Measurements from ENCODE around the gene ARHGAP27.

The ARHGAP27 gene

DNA sequence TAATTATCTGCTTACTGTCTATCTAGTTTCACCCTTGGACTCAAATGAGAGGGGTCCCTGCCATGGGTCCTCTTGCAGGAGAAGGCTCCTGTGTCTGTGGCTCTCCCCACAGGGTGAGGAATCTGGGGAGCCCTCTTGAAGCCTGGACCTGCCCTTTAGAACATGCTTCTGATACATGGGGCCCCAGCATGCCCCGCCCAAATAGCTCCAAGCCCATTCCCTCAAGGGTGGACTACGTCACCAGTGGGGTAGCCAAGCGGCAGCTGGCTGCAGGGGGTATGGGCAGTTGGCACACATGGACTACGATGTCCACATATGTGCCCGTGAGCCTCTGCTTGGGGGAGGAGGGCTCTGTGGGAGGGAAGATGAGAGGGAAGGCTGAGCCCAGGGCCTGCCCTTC is 39.3 kb downstream of the ARHGAP27 start:
- DNase-seq = no peak
- no peaks in the 10 kb centered on the region for H3K27me3 ChIP-seq (replicated peaks)
- TF ChIP-seq, protein P1, sequence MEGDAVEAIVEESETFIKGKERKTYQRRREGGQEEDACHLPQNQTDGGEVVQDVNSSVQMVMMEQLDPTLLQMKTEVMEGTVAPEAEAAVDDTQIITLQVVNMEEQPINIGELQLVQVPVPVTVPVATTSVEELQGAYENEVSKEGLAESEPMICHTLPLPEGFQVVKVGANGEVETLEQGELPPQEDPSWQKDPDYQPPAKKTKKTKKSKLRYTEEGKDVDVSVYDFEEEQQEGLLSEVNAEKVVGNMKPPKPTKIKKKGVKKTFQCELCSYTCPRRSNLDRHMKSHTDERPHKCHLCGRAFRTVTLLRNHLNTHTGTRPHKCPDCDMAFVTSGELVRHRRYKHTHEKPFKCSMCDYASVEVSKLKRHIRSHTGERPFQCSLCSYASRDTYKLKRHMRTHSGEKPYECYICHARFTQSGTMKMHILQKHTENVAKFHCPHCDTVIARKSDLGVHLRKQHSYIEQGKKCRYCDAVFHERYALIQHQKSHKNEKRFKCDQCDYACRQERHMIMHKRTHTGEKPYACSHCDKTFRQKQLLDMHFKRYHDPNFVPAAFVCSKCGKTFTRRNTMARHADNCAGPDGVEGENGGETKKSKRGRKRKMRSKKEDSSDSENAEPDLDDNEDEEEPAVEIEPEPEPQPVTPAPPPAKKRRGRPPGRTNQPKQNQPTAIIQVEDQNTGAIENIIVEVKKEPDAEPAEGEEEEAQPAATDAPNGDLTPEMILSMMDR (IDR thresholded peaks at IDR 0.05; ENCODE audit: low read depth, low read length, missing control alignments) = no peak
- in situ Hi-C loops (cut with HindIII; ENCODE audit: low pct_ligation_motif_present, low sequenced_read_pairs) = loop anchor here (25.0 kb wide), 1 partner anchor 181 kb away; the partner anchor contains the start of gene FMNL1
- H3K4me3 ChIP-seq (ENCODE audit: low read depth, low read length) = no peak overlapping the region
- no peaks in the 10 kb centered on the region for H3K36me3 ChIP-seq (replicated peaks)
- no peak overlapping the region for H3K27ac ChIP-seq

DNA sequence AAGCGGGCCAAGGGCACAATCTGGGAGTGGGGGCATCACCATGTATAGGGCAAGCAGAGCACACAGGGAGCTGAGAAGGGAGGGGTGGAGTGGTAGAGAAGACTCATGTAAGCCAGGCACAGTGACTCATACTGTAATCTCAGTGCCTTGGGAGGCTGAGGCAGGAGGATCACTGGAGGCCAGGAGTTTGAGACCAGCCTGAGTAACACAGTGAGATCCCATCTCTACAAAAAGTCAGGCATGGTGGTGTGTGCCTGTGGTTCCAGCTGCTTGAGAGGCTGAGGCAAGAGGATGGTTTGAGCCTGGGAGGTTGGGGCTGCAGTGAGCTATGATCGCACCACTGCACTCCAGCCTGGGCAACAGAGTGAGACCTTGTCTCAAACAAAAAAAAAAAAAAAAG is 40.8 kb downstream of the ARHGAP27 start:
- in situ Hi-C loops (cut with HindIII; ENCODE audit: low pct_ligation_motif_present, low sequenced_read_pairs) = loop anchor here (25.0 kb wide), 1 partner anchor 180 kb away; the partner anchor contains the start of gene FMNL1
- no peaks in the 10 kb centered on the region for H3K27me3 ChIP-seq (replicated peaks)
- DNase-seq = no peak

DNA sequence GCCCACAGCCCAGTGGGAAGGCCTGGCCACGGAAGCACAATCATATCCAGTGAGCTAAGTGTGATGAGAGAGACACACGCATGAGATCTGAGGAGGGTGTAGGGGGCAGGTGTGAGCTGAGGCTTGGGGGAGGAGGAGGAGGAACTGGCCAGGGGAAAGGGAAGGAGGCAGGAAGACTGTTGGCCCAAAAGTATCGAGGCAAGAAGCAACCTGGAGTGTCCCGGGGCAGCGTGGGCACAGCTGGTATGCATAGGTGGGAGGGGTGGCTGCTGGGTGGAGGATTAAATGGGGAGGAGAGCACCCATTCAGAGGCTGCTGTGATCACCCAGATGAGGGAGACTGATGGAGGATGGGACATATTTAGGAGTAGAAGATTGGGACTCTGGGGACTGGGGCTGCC is 41.4 kb downstream of the ARHGAP27 start:
- Histone ChIP-seq H3K27ac (no peak overlapping the region), H3K36me3 (replicated peaks) (no peaks in the 10 kb centered on the region), H3K4me3 (ENCODE audit: low read depth, low read length) (no peak overlapping the region), H3K27me3 (replicated peaks) (no peaks in the 10 kb centered on the region)
- TF ChIP-seq, protein P1 (IDR thresholded peaks at IDR 0.05; ENCODE audit: low read depth, low read length, missing control alignments) = no peak
- in situ Hi-C loops (cut with HindIII; ENCODE audit: low pct_ligation_motif_present, low sequenced_read_pairs) = loop anchor here (25.0 kb wide), 1 partner anchor 179 kb away; the partner anchor contains the start of gene FMNL1
- DNase-seq = no peak

More for the DNA sequence above, 40.8 kb downstream of the ARHGAP27 start:
- TF ChIP-seq, protein P1 (IDR thresholded peaks at IDR 0.05; ENCODE audit: low read depth, low read length, missing control alignments) = no peak
- Histone ChIP-seq H3K4me3 (ENCODE audit: low read depth, low read length) (no peak overlapping the region), H3K36me3 (replicated peaks) (no peaks in the 10 kb centered on the region), H3K27ac (no peak overlapping the region)

DNA sequence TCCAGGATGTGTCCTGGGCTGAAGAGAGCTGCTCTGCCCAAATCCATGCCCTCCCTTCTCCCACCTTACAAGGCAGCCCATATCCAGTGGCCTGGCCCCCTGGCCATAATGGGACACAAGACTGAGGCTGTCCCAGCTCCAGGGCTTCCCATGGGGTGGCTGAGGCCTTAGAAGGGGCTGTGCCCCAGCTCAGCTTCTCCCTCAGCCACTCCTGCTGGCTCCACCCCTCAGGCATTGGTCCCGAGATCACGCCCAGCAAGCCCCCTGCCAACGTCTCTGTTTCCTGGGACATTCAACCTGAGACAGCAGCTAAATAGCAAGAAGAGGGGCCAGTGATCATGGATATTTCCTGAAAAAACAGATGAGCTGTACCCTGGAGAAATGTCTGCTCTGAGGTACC is 43.3 kb downstream of the ARHGAP27 start:
- H3K27me3 ChIP-seq (replicated peaks) = no peaks in the 10 kb centered on the region
- no peaks in the 10 kb centered on the region for H3K36me3 ChIP-seq (replicated peaks)
- H3K27ac ChIP-seq = no peak overlapping the region
- DNase-seq = no peak
- H3K4me3 ChIP-seq (ENCODE audit: low read depth, low read length) = no peak overlapping the region
- TF ChIP-seq, protein P1 (IDR thresholded peaks at IDR 0.05; ENCODE audit: low read depth, low read length, missing control alignments) = no peak
- in situ Hi-C loops (cut with HindIII; ENCODE audit: low pct_ligation_motif_present, low sequenced_read_pairs) = loop anchor here (25.0 kb wide), 1 partner anchor 177 kb away; the partner anchor contains the start of gene FMNL1

DNA sequence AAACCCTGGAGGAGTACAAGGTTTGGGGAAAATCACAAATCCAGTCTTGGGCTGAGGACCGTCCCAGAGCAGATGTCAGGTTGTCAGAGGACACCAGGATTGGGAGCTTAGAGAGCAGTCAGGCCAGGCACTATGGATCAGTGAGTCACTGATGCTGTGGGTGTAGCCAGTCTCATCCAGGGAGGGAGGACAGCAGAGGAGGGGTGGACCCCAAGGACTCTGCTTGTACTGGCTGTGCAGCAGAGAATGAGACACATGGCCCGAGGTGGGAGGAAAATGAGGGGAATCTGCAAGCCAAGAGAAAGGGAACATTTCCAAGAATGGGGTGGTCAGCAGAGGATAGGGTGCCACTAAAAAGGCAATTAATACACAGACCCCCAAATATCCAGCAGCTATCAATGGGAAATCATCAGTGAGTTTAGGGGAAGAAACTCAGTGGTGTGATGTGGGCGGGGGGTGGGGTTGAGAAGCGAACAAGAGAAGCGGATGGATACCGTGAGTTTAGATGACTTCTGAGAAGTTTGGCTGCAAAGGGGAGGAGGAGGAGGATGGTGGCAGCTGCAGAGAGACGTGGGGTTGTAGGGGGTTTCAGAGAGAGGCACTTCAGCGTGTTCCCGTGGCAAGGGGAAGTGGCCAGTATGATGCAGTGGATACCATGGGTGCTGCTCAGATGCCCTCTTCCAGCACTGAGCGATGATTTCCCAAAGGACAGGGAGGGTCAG is 43.9 kb downstream of the ARHGAP27 start:
- Histone ChIP-seq H3K36me3 (replicated peaks) (no peaks in the 10 kb centered on the region), H3K27me3 (replicated peaks) (no peaks in the 10 kb centered on the region), H3K4me3 (ENCODE audit: low read depth, low read length) (no peak overlapping the region), H3K27ac (no peak overlapping the region)
- peak; percentile 19 for DNase-seq
- in situ Hi-C loops (cut with HindIII; ENCODE audit: low pct_ligation_motif_present, low sequenced_read_pairs) = loop anchor here (25.0 kb wide), 1 partner anchor 176 kb away; the partner anchor contains the start of gene FMNL1
- TF ChIP-seq, protein P1 (IDR thresholded peaks at IDR 0.05; ENCODE audit: low read depth, low read length, missing control alignments) = no peak

Measured in brain microvascular endothelial cell (primary cell).